Measurements from ENCODE around the gene RIPPLY3. TPM values are rescaled to one million over a fixed set of nuclear protein-coding genes. Genes with fewer than 3 reads are reported as not detected.

Gene RIPPLY3, protein sequence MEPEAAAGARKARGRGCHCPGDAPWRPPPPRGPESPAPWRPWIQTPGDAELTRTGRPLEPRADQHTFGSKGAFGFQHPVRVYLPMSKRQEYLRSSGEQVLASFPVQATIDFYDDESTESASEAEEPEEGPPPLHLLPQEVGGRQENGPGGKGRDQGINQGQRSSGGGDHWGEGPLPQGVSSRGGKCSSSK
- total RNA-seq (2022; extraction: Qiagen RNA extraction; ENCODE audit: low read depth) = 0.56 to 0.73 TPM (median 0.66 TPM) in 5 replicates

GRCh38 chr21:37006486-37007291 is at the start of gene RIPPLY3:
Gene RIPPLY3, plus strand, starts transcription at chr21:37006702. Its CDS starts 71 bp downstream, at chr21:37006773.

GRCh38 chr21:36966066-36966820 is 40.3 kb upstream of the RIPPLY3 start, which contains the start of gene HLCS:
Gene HLCS, minus strand, starts transcription at chr21:36966669. Its CDS starts 31 bp downstream, at chr21:36966638.

Other genes starting within 250 kb of the RIPPLY3 start
- 6.3 to 9.6 TPM (median 7.3 TPM) in 5 replicates for gene HLCS, start 40.0 kb upstream of the RIPPLY3 start, total RNA-seq (2022; extraction: Qiagen RNA extraction; ENCODE audit: low read depth)
- 13.1 to 18.8 TPM (median 17.8 TPM) in 5 replicates for gene PIGP, start 66.4 kb downstream of the RIPPLY3 start, total RNA-seq (2022; extraction: Qiagen RNA extraction; ENCODE audit: low read depth)
- 25.8 to 51.3 TPM (median 30.7 TPM) in 5 replicates for gene TTC3, start 66.6 kb downstream of the RIPPLY3 start, total RNA-seq (2022; extraction: Qiagen RNA extraction; ENCODE audit: low read depth)

All from A549 treated with CpdA at 1 μM for 4 hours (cell line).